ENCODE data around the gene DYSF. TPM values are rescaled to one million over a fixed set of nuclear protein-coding genes. Genes with fewer than 3 reads are reported as not detected.

The DYSF gene
- total and polyA plus RNA-seq, 2 donors (not counting 1 experiment from before 2014, with no cell fraction given) = 0.17 to 0.43 TPM

DNA sequence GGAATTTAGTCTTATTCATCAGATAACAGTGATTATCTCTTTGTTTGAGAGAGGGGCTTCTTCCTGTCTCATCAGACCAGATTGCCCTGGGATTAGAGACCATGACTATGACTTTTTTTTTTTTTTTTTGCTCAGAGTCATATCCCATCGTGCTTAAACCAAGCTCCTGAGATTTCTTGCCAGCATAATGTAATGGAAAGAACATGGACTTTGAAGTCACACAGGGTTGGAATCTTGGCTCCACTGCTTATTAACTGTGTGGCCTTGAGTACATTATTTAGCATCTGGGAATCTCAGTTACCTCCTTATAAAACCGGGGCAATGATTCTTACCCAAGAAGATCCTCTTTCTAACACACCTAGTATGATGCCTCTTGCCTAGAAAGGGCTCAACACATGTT lies 268.3 kb downstream of the DYSF start:
- H3K4me2 ChIP-seq (replicated peaks; ENCODE audit: low read depth, low read length, poor library complexity, severe bottlenecking) = no peak overlapping the region
- TF ChIP-seq, protein P1, sequence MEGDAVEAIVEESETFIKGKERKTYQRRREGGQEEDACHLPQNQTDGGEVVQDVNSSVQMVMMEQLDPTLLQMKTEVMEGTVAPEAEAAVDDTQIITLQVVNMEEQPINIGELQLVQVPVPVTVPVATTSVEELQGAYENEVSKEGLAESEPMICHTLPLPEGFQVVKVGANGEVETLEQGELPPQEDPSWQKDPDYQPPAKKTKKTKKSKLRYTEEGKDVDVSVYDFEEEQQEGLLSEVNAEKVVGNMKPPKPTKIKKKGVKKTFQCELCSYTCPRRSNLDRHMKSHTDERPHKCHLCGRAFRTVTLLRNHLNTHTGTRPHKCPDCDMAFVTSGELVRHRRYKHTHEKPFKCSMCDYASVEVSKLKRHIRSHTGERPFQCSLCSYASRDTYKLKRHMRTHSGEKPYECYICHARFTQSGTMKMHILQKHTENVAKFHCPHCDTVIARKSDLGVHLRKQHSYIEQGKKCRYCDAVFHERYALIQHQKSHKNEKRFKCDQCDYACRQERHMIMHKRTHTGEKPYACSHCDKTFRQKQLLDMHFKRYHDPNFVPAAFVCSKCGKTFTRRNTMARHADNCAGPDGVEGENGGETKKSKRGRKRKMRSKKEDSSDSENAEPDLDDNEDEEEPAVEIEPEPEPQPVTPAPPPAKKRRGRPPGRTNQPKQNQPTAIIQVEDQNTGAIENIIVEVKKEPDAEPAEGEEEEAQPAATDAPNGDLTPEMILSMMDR (IDR thresholded peaks at IDR 0.05) = no peak
- ATAC-seq (ENCODE audit: low read depth) (no peak), DNase-seq (no peak)
- CTCF ChIA-PET = no interaction called here
- H3K4me3 ChIP-seq (ENCODE audit: control extremely low read depth in 1 of 5, extremely low read depth in 1 of 5, insufficient read depth in 1 of 5, low read depth in 2 of 5, low read length in 4 of 5) = no peak overlapping the region
- WGBS (ENCODE audit: insufficient coverage) = no CpG with 5 or more reads among the region's 2 CpGs
- H3K9ac ChIP-seq (ENCODE audit: low read length) = no peak overlapping the region
- peaks cover 0 to 11% (median 0%) of the 10 kb centered on the region in 3 donors for H3K9me3 ChIP-seq (ENCODE audit: control extremely low read depth in 1 of 3, control insufficient read depth in 2 of 3, insufficient read depth in 1 of 3, low read length in 2 of 3)
- POLR2A ChIA-PET = no interaction called here
- no peak overlapping the region for H3K27ac ChIP-seq (ENCODE audit: low read length in 2 of 2)
- no peaks in the 10 kb centered on the region for H3K27me3 ChIP-seq (replicated peaks in 1 of 4; ENCODE audit: control extremely low read depth in 1 of 4, control insufficient read depth in 3 of 4, insufficient read depth in 4 of 4, low read length in 3 of 4)
- Mint-ChIP-seq H3K9me3 (ENCODE audit: insufficient read depth) (peaks cover 2% of the 10 kb centered on the region), H3K27ac (no peak overlapping the region), H3K27me3 (no peaks in the 10 kb centered on the region), H3K4me1 (no peaks in the 10 kb centered on the region), H3K4me3 (no peak overlapping the region)
- no peaks in the 10 kb centered on the region for H3K4me1 ChIP-seq (ENCODE audit: control insufficient read depth in 2 of 2, insufficient read depth in 2 of 2, low read length in 2 of 2)
- H2AFZ ChIP-seq (ENCODE audit: insufficient read depth, low read depth, low read length, poor library complexity, severe bottlenecking) = no peak overlapping the region
- H3K79me2 ChIP-seq (ENCODE audit: control insufficient read depth, insufficient read depth, low read length) = no peaks in the 10 kb centered on the region
- intact Hi-C loops (cut with micrococcal nuclease) = no loop called here
- H3K36me3 ChIP-seq (replicated peaks in 1 of 2; ENCODE audit: control extremely low read depth in 1 of 2, control insufficient read depth in 1 of 2, extremely low read depth in 1 of 2, insufficient read depth in 2 of 2, low read length in 1 of 2) = no peaks in the 10 kb centered on the region
- no peaks in the 10 kb centered on the region for H4K20me1 ChIP-seq (ENCODE audit: control insufficient read depth, insufficient read depth, low read length, poor library complexity, severe bottlenecking)

DNA sequence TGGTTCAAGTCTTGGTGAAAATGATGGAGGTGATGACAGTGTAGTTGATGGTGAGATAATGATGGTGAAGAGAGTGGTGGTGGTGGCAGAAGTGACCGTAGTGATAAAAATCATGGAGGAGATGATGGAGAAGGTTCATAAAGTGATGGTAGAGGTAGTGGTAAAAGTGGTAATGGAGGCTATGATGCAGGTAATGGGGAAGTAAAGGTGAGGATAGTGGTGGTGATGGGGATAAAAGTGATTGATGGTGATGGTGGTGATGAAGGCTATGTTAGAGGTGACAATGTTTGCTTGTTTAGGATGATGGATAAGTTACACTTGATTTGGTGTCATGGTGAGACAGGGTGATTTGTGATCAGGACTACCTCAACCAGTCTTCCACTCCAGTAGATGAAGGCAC lies 268.9 kb downstream of the DYSF start:
- Mint-ChIP-seq H3K4me3 (no peak overlapping the region), H3K27ac (no peak overlapping the region), H3K9me3 (ENCODE audit: insufficient read depth) (peaks cover 2% of the 10 kb centered on the region), H3K27me3 (no peaks in the 10 kb centered on the region), H3K4me1 (no peaks in the 10 kb centered on the region)
- Histone ChIP-seq H3K9ac (ENCODE audit: low read length) (no peak overlapping the region), H3K36me3 (replicated peaks in 1 of 2; ENCODE audit: control extremely low read depth in 1 of 2, control insufficient read depth in 1 of 2, extremely low read depth in 1 of 2, insufficient read depth in 2 of 2, low read length in 1 of 2) (no peaks in the 10 kb centered on the region), H3K4me2 (replicated peaks; ENCODE audit: low read depth, low read length, poor library complexity, severe bottlenecking) (no peak overlapping the region), H3K9me3 (ENCODE audit: control extremely low read depth in 1 of 3, control insufficient read depth in 2 of 3, insufficient read depth in 1 of 3, low read length in 2 of 3) (peaks cover 0 to 11% (median 0%) of the 10 kb centered on the region in 3 donors), H3K4me1 (ENCODE audit: control insufficient read depth in 2 of 2, insufficient read depth in 2 of 2, low read length in 2 of 2) (no peaks in the 10 kb centered on the region), H3K27me3 (replicated peaks in 1 of 4; ENCODE audit: control extremely low read depth in 1 of 4, control insufficient read depth in 3 of 4, insufficient read depth in 4 of 4, low read length in 3 of 4) (no peaks in the 10 kb centered on the region), H4K20me1 (ENCODE audit: control insufficient read depth, insufficient read depth, low read length, poor library complexity, severe bottlenecking) (no peaks in the 10 kb centered on the region), H3K4me3 (ENCODE audit: control extremely low read depth in 1 of 5, extremely low read depth in 1 of 5, insufficient read depth in 1 of 5, low read depth in 2 of 5, low read length in 4 of 5) (no peak overlapping the region), H2AFZ (ENCODE audit: insufficient read depth, low read depth, low read length, poor library complexity, severe bottlenecking) (no peak overlapping the region), H3K79me2 (ENCODE audit: control insufficient read depth, insufficient read depth, low read length) (no peaks in the 10 kb centered on the region), H3K27ac (ENCODE audit: low read length in 2 of 2) (no peak overlapping the region)
- ATAC-seq (ENCODE audit: low read depth) (no peak), DNase-seq (no peak)
- WGBS (ENCODE audit: insufficient coverage) = 91% methylated on average over 1 of the region's 1 CpG
- POLR2A ChIA-PET = no interaction called here
- CTCF ChIA-PET = no interaction called here
- TF ChIP-seq, protein P1 (IDR thresholded peaks at IDR 0.05) = no peak
- intact Hi-C loops (cut with micrococcal nuclease) = no loop called here

Measured in B cell (primary cell).